Activated T-cell treated with anti-CD3 and anti-CD28 coated beads, Interleukin-2, amount 50 U/mL, for 72 hours (primary cell): ENCODE data around the gene EFCAB6. TPM values are rescaled to one million over a fixed set of nuclear protein-coding genes. Genes with fewer than 3 reads are reported as not detected.

Experiments
- ATAC-seq, 2 donors: fragments of 150-1000 bp; cut with Tn5 transposase; replicated peaks in 1 of 2; 2 replicates each; pipeline ENCODE4 v1.10.0; 2021; ENCODE audit warnings: moderate library complexity in 2 of 2, mild to moderate bottlenecking in 1 of 2
- DNase-seq, 2 donors: peaks; one replicate each; pipeline ENCODE4 v3.0.0; 2021 to 2022; ENCODE audit warnings: mixed read lengths in 1 of 2
- H3K27ac Mint-ChIP-seq: one replicate; pipeline ENCODE4 v1.8.0; 2022; ENCODE audit warnings: mild to moderate bottlenecking, moderate library complexity, mixed read lengths
- H3K27me3 Mint-ChIP-seq: one replicate; pipeline ENCODE4 v1.8.0; 2022; ENCODE audit warnings: low read depth, mixed read lengths
- H3K36me3 Mint-ChIP-seq, 2 donors: one replicate each; pipeline ENCODE4 v1.8.0; 2022; ENCODE audit warnings: mixed read lengths in 2 of 2, mild to moderate bottlenecking in 1 of 2; ENCODE audit not compliant: insufficient read depth in 2 of 2
- H3K4me1 Mint-ChIP-seq: one replicate; pipeline ENCODE4 v1.8.0; 2022; ENCODE audit warnings: low read depth, mixed read lengths
- H3K4me3 Mint-ChIP-seq, 2 donors: one replicate each; pipeline ENCODE4 v1.8.0; 2022; ENCODE audit warnings: mild to moderate bottlenecking in 2 of 2, mixed read lengths in 2 of 2, moderate library complexity in 2 of 2
- H3K9me3 Mint-ChIP-seq, 2 donors: one replicate each; pipeline ENCODE4 v1.8.0; 2022; ENCODE audit warnings: mixed read lengths in 2 of 2
- total RNA-seq, 2 donors: library from RNA; stranded (reverse); gene quantifications; one replicate each; pipeline ENCODE4 v1.2.3, GENCODE V29; 2022

EFCAB6 gene
- total RNA-seq, 2 donors from 2014 or later = 0.19 to 0.70 TPM

- ATAC-seq (no peak), DNase-seq (no peak)
- H3K4me1 Mint-ChIP-seq = no peaks in the 10 kb centered on the region
- H3K27ac Mint-ChIP-seq = no peak overlapping the region
- H3K27me3 Mint-ChIP-seq = no peaks in the 10 kb centered on the region
- H3K4me3 Mint-ChIP-seq = no peak overlapping the region
- no peaks in the 10 kb centered on the region for H3K9me3 Mint-ChIP-seq
- H3K36me3 Mint-ChIP-seq = no peaks in the 10 kb centered on the region
Observed at GRCh38 chr22:43843783-43844530, 31.9 kb upstream of the EFCAB6 start.

GRCh38 chr22:43841742-43842141 lies 29.6 kb upstream of the EFCAB6 start:
- Mint-ChIP-seq H3K9me3 (no peaks in the 10 kb centered on the region), H3K36me3 (no peaks in the 10 kb centered on the region), H3K27me3 (no peaks in the 10 kb centered on the region), H3K4me3 (no peak overlapping the region), H3K4me1 (no peaks in the 10 kb centered on the region), H3K27ac (no peak overlapping the region)
- ATAC-seq (no peak), DNase-seq (no peak)

- H3K4me1 Mint-ChIP-seq = no peaks in the 10 kb centered on the region
- no peaks in the 10 kb centered on the region for H3K27me3 Mint-ChIP-seq
- H3K27ac Mint-ChIP-seq = no peak overlapping the region
- H3K36me3 Mint-ChIP-seq = no peaks in the 10 kb centered on the region
- ATAC-seq (no peak), DNase-seq (no peak)
- no peak overlapping the region for H3K4me3 Mint-ChIP-seq
- no peaks in the 10 kb centered on the region for H3K9me3 Mint-ChIP-seq
Observed at GRCh38 chr22:43840851-43841250, 28.7 kb upstream of the EFCAB6 start.

- H3K27ac Mint-ChIP-seq = no peak overlapping the region
- H3K4me1 Mint-ChIP-seq = no peaks in the 10 kb centered on the region
- no peak overlapping the region for H3K4me3 Mint-ChIP-seq
- ATAC-seq (no peak), DNase-seq (no peak)
- H3K36me3 Mint-ChIP-seq = no peaks in the 10 kb centered on the region
- H3K9me3 Mint-ChIP-seq = no peaks in the 10 kb centered on the region
- H3K27me3 Mint-ChIP-seq = no peaks in the 10 kb centered on the region
Observed at GRCh38 chr22:43840431-43840830, 28.3 kb upstream of the EFCAB6 start.

- Mint-ChIP-seq H3K27me3 (no peaks in the 10 kb centered on the region), H3K27ac (no peak overlapping the region), H3K4me1 (no peaks in the 10 kb centered on the region), H3K9me3 (no peaks in the 10 kb centered on the region), H3K36me3 (no peaks in the 10 kb centered on the region), H3K4me3 (no peak overlapping the region)
- DNase-seq (no peak), ATAC-seq (no peak)
Observed at GRCh38 chr22:43839781-43840180, 27.7 kb upstream of the EFCAB6 start.

GRCh38 chr22:43838571-43839307 lies 26.6 kb upstream of the EFCAB6 start:
- Mint-ChIP-seq H3K9me3 (no peaks in the 10 kb centered on the region), H3K36me3 (no peaks in the 10 kb centered on the region), H3K4me1 (no peaks in the 10 kb centered on the region), H3K27me3 (no peaks in the 10 kb centered on the region), H3K4me3 (no peak overlapping the region), H3K27ac (no peak overlapping the region)
- DNase-seq (no peak), ATAC-seq (no peak)

- ATAC-seq (no peak), DNase-seq (no peak)
- no peaks in the 10 kb centered on the region for H3K27me3 Mint-ChIP-seq
- H3K27ac Mint-ChIP-seq = no peak overlapping the region
- H3K36me3 Mint-ChIP-seq = no peaks in the 10 kb centered on the region
- H3K4me1 Mint-ChIP-seq = no peaks in the 10 kb centered on the region
- H3K4me3 Mint-ChIP-seq = no peak overlapping the region
- H3K9me3 Mint-ChIP-seq = no peaks in the 10 kb centered on the region
Observed at GRCh38 chr22:43838161-43838560, 26.1 kb upstream of the EFCAB6 start.

- DNase-seq = no peak
- H3K27me3 Mint-ChIP-seq = no peaks in the 10 kb centered on the region
Observed at GRCh38 chr22:43837666-43838065, 25.6 kb upstream of the EFCAB6 start.

GRCh38 chr22:43835736-43836135 lies 23.6 kb upstream of the EFCAB6 start:
- no peak overlapping the region for H3K27ac Mint-ChIP-seq
- no peaks in the 10 kb centered on the region for H3K27me3 Mint-ChIP-seq
- H3K36me3 Mint-ChIP-seq = no peaks in the 10 kb centered on the region
- no peak overlapping the region for H3K4me3 Mint-ChIP-seq
- no peaks in the 10 kb centered on the region for H3K9me3 Mint-ChIP-seq
- DNase-seq (no peak), ATAC-seq (no peak)
- no peaks in the 10 kb centered on the region for H3K4me1 Mint-ChIP-seq

More at GRCh38 chr22:43837666-43838065, 25.6 kb upstream of the EFCAB6 start:
- H3K4me3 Mint-ChIP-seq = no peak overlapping the region
- no peaks in the 10 kb centered on the region for H3K9me3 Mint-ChIP-seq
- no peak overlapping the region for H3K27ac Mint-ChIP-seq
- no peaks in the 10 kb centered on the region for H3K4me1 Mint-ChIP-seq
- ATAC-seq = no peak
- H3K36me3 Mint-ChIP-seq = no peaks in the 10 kb centered on the region

GRCh38 chr22:43835166-43835565 lies 23.1 kb upstream of the EFCAB6 start:
- Mint-ChIP-seq H3K36me3 (no peaks in the 10 kb centered on the region), H3K4me3 (no peak overlapping the region), H3K27ac (no peak overlapping the region), H3K4me1 (no peaks in the 10 kb centered on the region), H3K9me3 (no peaks in the 10 kb centered on the region), H3K27me3 (no peaks in the 10 kb centered on the region)
- DNase-seq = no peak
- no peak for ATAC-seq

GRCh38 chr22:43833286-43834240 lies 21.5 kb upstream of the EFCAB6 start:
- DNase-seq (no peak), ATAC-seq (no peak)
- Mint-ChIP-seq H3K36me3 (no peaks in the 10 kb centered on the region), H3K27me3 (no peaks in the 10 kb centered on the region), H3K9me3 (no peaks in the 10 kb centered on the region), H3K27ac (no peak overlapping the region), H3K4me1 (no peaks in the 10 kb centered on the region), H3K4me3 (no peak overlapping the region)

GRCh38 chr22:43832393-43833265 lies 20.5 kb upstream of the EFCAB6 start:
- Mint-ChIP-seq H3K36me3 (no peaks in the 10 kb centered on the region), H3K9me3 (no peaks in the 10 kb centered on the region), H3K27me3 (no peaks in the 10 kb centered on the region), H3K27ac (no peak overlapping the region), H3K4me3 (no peak overlapping the region), H3K4me1 (no peaks in the 10 kb centered on the region)
- ATAC-seq = no peak
- DNase-seq = no peak
